HG02938 (cell line): ENCODE data around the gene UTRN.

Experiments
- ATAC-seq: cut with Tn5 transposase; IDR thresholded peaks from one replicate; pipeline ENCODE4 v1.9.1; 2021; ENCODE audit warnings: mild to moderate bottlenecking, moderate library complexity; ENCODE audit not compliant: unreplicated experiment

The UTRN gene

GRCh38 chr6:144279484-144280150 lies 5.5 kb upstream of the UTRN start:
- no peak for ATAC-seq

GRCh38 chr6:144283646-144284477 lies 1.3 kb upstream of the UTRN start:
- ATAC-seq: no peak

- no peak for ATAC-seq
Observed at GRCh38 chr6:144284478-144284782, 705 bp upstream of the UTRN start.

GRCh38 chr6:144285548-144285797 lies 338 bp downstream of the UTRN start:
- ATAC-seq: peak; percentile 34

- ATAC-seq: peak; percentile 40
Observed at GRCh38 chr6:144285798-144286502, 815 bp downstream of the UTRN start.

- no peak for ATAC-seq
Observed at GRCh38 chr6:144286503-144287393, 1.6 kb downstream of the UTRN start.

GRCh38 chr6:144289006-144289405 lies 3.9 kb downstream of the UTRN start:
- no peak for ATAC-seq

- ATAC-seq: no peak
Observed at GRCh38 chr6:144292372-144292771, 7.2 kb downstream of the UTRN start.

- no peak for ATAC-seq
Observed at GRCh38 chr6:144294016-144294415, 8.9 kb downstream of the UTRN start.

- no peak for ATAC-seq
Observed at GRCh38 chr6:144295211-144295610, 10.1 kb downstream of the UTRN start.

- ATAC-seq: no peak
Observed at GRCh38 chr6:144295981-144296767, 11.0 kb downstream of the UTRN start.

GRCh38 chr6:144296973-144297372 lies 11.8 kb downstream of the UTRN start:
- ATAC-seq: no peak

- ATAC-seq: no peak
Observed at GRCh38 chr6:144297511-144298100, 12.5 kb downstream of the UTRN start.

- no peak for ATAC-seq
Observed at GRCh38 chr6:144298194-144298593, 13.1 kb downstream of the UTRN start.

GRCh38 chr6:144298916-144299315 lies 13.8 kb downstream of the UTRN start:
- ATAC-seq: no peak

GRCh38 chr6:144302701-144303372 lies 17.7 kb downstream of the UTRN start:
- no peak for ATAC-seq

- no peak for ATAC-seq
Observed at GRCh38 chr6:144304223-144304848, 19.2 kb downstream of the UTRN start.

- no peak for ATAC-seq
Observed at GRCh38 chr6:144305567-144305966, 20.4 kb downstream of the UTRN start.

- ATAC-seq: peak; percentile 89
Observed at GRCh38 chr6:144305985-144306384, 20.9 kb downstream of the UTRN start.
